Measurements from ENCODE around the gene PUDP. TPM values are rescaled to one million over a fixed set of nuclear protein-coding genes. Genes with fewer than 3 reads are reported as not detected.

The PUDP gene
- total RNA-seq, 4 donors from 2014 or later = 5.5 to 15.5 (median 11.9) TPM

- DNase-seq (ENCODE audit: low spot score) = no peak
- TF ChIP-seq CTCF (IDR thresholded peaks at IDR 0.05) = no peak
- no peak for ATAC-seq (ENCODE audit: low FRiP score)
These were observed 8.5 kb downstream of the PUDP start for GRCh38 chrX:7139202-7140081.

GRCh38 chrX:7134981-7135380, 13.0 kb downstream of the PUDP start:
- DNase-seq (ENCODE audit: low spot score) (no peak), ATAC-seq (ENCODE audit: low FRiP score) (no peak)
- no peak for TF ChIP-seq CTCF (IDR thresholded peaks at IDR 0.05)

- no peak for ATAC-seq (ENCODE audit: low FRiP score)
- no peak for TF ChIP-seq CTCF (IDR thresholded peaks at IDR 0.05)
- no peak for DNase-seq (ENCODE audit: low spot score)
These were observed 14.9 kb downstream of the PUDP start for GRCh38 chrX:7133050-7133440.

GRCh38 chrX:7132335-7133049, 15.5 kb downstream of the PUDP start:
- ATAC-seq (ENCODE audit: low FRiP score) = no peak
- no peak for DNase-seq (ENCODE audit: low spot score)
- TF ChIP-seq CTCF (IDR thresholded peaks at IDR 0.05) = no peak

GRCh38 chrX:7131621-7132020, 16.3 kb downstream of the PUDP start:
- ATAC-seq (ENCODE audit: low FRiP score) (no peak), DNase-seq (ENCODE audit: low spot score) (no peak)
- TF ChIP-seq CTCF (IDR thresholded peaks at IDR 0.05) = no peak

GRCh38 chrX:7127056-7127455, 20.9 kb downstream of the PUDP start:
- no peak for ATAC-seq (ENCODE audit: low FRiP score)
- TF ChIP-seq CTCF (IDR thresholded peaks at IDR 0.05) = no peak
- DNase-seq (ENCODE audit: low spot score) = no peak

All from omental fat pad (tissue), 4 donors.